GM12892 (cell line): ENCODE data around the gene SH3BP4.

Source experiments
- POLR2A ChIP-seq: IDR thresholded peaks from 2 replicates; pipeline ENCODE4 v1.6.1; 2011; ENCODE audit warnings: low read depth, low read length, control low read depth
- POLR2AphosphoS5 ChIP-seq: IDR thresholded peaks from 2 replicates; pipeline ENCODE4 v1.6.1; 2011; ENCODE audit warnings: low read depth, low read length, control low read depth
- TAF1 ChIP-seq: IDR thresholded peaks from 2 replicates; pipeline ENCODE4 v1.6.1; 2011; ENCODE audit warnings: low read depth, mild to moderate bottlenecking, control low read depth, low read length, borderline replicate concordance

GRCh38 chr2:234993541-234993981 lies 41.7 kb downstream of the SH3BP4 start:
- no peak for TF ChIP-seq POLR2AphosphoS5
- no peak for TF ChIP-seq POLR2A
- TF ChIP-seq TAF1: no peak
